HepG2 (cell line): Measurements from ENCODE around the gene VSX1. TPM values are rescaled to one million over a fixed set of nuclear protein-coding genes. Genes with fewer than 3 reads are reported as not detected.
A peak's percentile ranks its signal among the peaks of the same experiment; 100 is the strongest.

Experiments used
- ATM ChIP-seq: fragments of 450-650 bp; IDR thresholded peaks from 2 replicates; pipeline ENCODE4 v1.7.1; 2017; ENCODE audit warnings: mild to moderate bottlenecking, borderline replicate concordance
- GATAD2A ChIP-seq: IDR thresholded peaks from 2 replicates; pipeline ENCODE4 v1.6.1; 2016
- IRX3 ChIP-seq: sonication (generic); formaldehyde crosslinking; IDR thresholded peaks from 2 replicates; pipeline ENCODE4 v1.8.1; 2023; ENCODE audit warnings: mild to moderate bottlenecking, low read depth, missing genetic modification reagents, borderline replicate concordance
- KDM5B ChIP-seq: sonication (generic); formaldehyde crosslinking; IDR thresholded peaks from 2 replicates; pipeline ENCODE4 v1.4.0; 2020; ENCODE audit warnings: missing genetic modification reagents, mild to moderate bottlenecking, borderline replicate concordance
- MBNL3 ChIP-seq: fragments of 250-450 bp; sonication (Bioruptor Pico); conservative IDR thresholded peaks from 2 replicates; pipeline ENCODE4 v1.8.0; 2022; ENCODE audit warnings: mild to moderate bottlenecking, inconsistent platforms
- MIER3 ChIP-seq: IDR thresholded peaks from 2 replicates; pipeline ENCODE4 v1.6.1; 2016; ENCODE audit warnings: missing compliant biosample characterization, borderline replicate concordance
- NFE2 ChIP-seq: sonication (generic); formaldehyde crosslinking; IDR thresholded peaks from 2 replicates; pipeline ENCODE4 v1.4.0; 2020; ENCODE audit warnings: missing genetic modification reagents
- SIN3B ChIP-seq: fragments of 150-350 bp; IDR thresholded peaks from 2 replicates; pipeline ENCODE4 v1.6.1; 2014; ENCODE audit warnings: low read length
- SMAD9 ChIP-seq: sonication (generic); formaldehyde crosslinking; IDR thresholded peaks from 2 replicates; pipeline ENCODE4 v1.5.1; 2020; ENCODE audit warnings: mild to moderate bottlenecking, missing genetic modification reagents
- SRSF4 ChIP-seq: fragments of 200-400 bp; formaldehyde crosslinking; IDR thresholded peaks from one replicate; pipeline ENCODE4 v1.6.1; 2018; ENCODE audit warnings: mild to moderate bottlenecking, low read depth, low read length, moderate library complexity; ENCODE audit not compliant: poor library complexity, severe bottlenecking
- STAG1 ChIP-seq: sonication (generic); formaldehyde crosslinking; IDR thresholded peaks from 2 replicates; pipeline ENCODE4 v1.4.0; 2020; ENCODE audit warnings: missing genetic modification reagents
- TEAD3 ChIP-seq: optimal IDR thresholded peaks from 2 replicates; pipeline ENCODE3; 2016; ENCODE audit warnings: borderline replicate concordance
- XRCC5 ChIP-seq: fragments of 200-400 bp; formaldehyde crosslinking; optimal IDR thresholded peaks from 2 replicates; pipeline ENCODE3; 2017; ENCODE audit warnings: mild to moderate bottlenecking, low read length
- ZMYM4 ChIP-seq: sonication (generic); formaldehyde crosslinking; IDR thresholded peaks from 2 replicates; pipeline ENCODE4 v1.8.1; 2023; ENCODE audit warnings: mild to moderate bottlenecking, missing genetic modification reagents
- ZNF331 ChIP-seq: sonication (generic); formaldehyde crosslinking; IDR thresholded peaks from 2 replicates; pipeline ENCODE4 v1.4.0; 2020; ENCODE audit warnings: missing genetic modification reagents
- ZNF660 ChIP-seq: sonication (generic); formaldehyde crosslinking; IDR thresholded peaks from 2 replicates; pipeline ENCODE4 v1.5.1; 2020; ENCODE audit warnings: mild to moderate bottlenecking, low read depth, missing genetic modification reagents, borderline replicate concordance
- ZSCAN29 ChIP-seq: sonication (generic); formaldehyde crosslinking; conservative IDR thresholded peaks from 2 replicates; pipeline ENCODE4 v1.4.0; 2020; ENCODE audit warnings: mild to moderate bottlenecking, missing genetic modification reagents
- polyA plus RNA-seq, 8 experiments: library from polyadenylated mRNA; depleted of rRNA in 3 of 8; stranded (reverse) in 7 of 8; unstranded in 1 of 8; fragments of >200 nt; fragmentation: Illumina TruSeq in 4 of 8; extraction: Trizol in 4 of 8; gene quantifications; 2 replicates each; pipeline versions ENCODE4 v1.2.1 to v1.2.3, GENCODE V29; 2011 to 2016; ENCODE audit warnings: low read depth in 4 of 8, missing spikeins in 1 of 8, mixed read lengths in 1 of 8; ENCODE audit not compliant: insufficient read depth in 1 of 8
- total RNA-seq, 5 experiments: library from RNA; depleted of rRNA; stranded (reverse); fragments of >200 nt; fragmentation: Illumina TruSeq; extraction: Trizol; gene quantifications; 2 replicates each; pipeline ENCODE4 v1.2.3, GENCODE V29; 2016; ENCODE audit warnings: low read depth in 1 of 5
- TF ChIP-seq, protein P1 (sequence below): sonication (generic); formaldehyde crosslinking; IDR thresholded peaks from 2 replicates; pipeline ENCODE4 v1.5.0; 2020; ENCODE audit warnings: mild to moderate bottlenecking, missing genetic modification reagents
- TF ChIP-seq, protein P2 (sequence below): sonication (generic); formaldehyde crosslinking; IDR thresholded peaks from 2 replicates; pipeline ENCODE4 v1.8.1; 2023; ENCODE audit warnings: mild to moderate bottlenecking, missing genetic modification reagents
- TF ChIP-seq, protein P3 (sequence below): sonication (generic); formaldehyde crosslinking; conservative IDR thresholded peaks from 2 replicates; pipeline ENCODE4 v1.4.0; 2020; ENCODE audit warnings: missing genetic modification reagents
- TF ChIP-seq, protein P4 (sequence below): sonication (generic); formaldehyde crosslinking; IDR thresholded peaks from 2 replicates; pipeline ENCODE4 v1.4.0; 2020; ENCODE audit warnings: missing genetic modification reagents

The VSX1 gene
- total and polyA plus RNA-seq, 2 of the 13 experiments (the other 11 are each of a cell fraction or from before 2014, with no cell fraction given), result 0.04 TPM; not detected in 1

DNA sequence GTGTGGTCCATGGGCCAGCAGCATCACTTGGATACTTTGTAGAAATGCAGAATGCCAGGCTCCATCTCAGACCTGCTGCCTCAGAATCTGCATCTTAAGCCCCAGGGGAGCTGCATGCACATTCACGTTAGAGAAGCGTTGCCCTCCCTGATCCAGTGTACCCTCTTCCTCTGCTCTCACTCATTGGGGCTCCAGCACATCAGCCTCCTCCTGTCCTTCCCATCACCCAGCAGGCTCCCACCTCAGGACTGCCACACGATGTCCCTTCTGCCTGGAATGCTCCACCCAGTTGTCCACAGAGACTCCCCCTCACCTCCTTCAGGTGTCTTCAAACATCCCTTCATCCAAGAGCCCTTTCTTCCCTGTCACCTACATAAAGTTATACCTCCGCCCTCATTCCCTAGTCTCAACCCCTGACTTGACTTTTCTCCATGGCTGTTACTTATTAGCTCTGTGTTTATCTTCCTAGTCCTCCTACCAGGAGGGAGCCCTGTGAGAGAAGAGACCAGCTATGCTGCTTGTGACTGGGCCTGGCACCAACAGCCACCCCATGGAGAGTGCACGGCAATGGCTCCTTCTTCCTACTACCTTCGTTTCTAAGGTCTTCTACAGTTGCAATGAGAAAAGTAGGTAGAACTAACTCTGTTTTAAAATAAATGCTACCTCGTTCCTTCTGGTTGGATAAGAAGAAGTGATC lies 20.7 kb downstream of the VSX1 start (continued):
- 0 out of 2 replicates have a peak, but pooled peaks have one; percentile 19 for TF ChIP-seq MIER3
- peak; percentile 35 for TF ChIP-seq XRCC5
- TF ChIP-seq, protein P1, sequence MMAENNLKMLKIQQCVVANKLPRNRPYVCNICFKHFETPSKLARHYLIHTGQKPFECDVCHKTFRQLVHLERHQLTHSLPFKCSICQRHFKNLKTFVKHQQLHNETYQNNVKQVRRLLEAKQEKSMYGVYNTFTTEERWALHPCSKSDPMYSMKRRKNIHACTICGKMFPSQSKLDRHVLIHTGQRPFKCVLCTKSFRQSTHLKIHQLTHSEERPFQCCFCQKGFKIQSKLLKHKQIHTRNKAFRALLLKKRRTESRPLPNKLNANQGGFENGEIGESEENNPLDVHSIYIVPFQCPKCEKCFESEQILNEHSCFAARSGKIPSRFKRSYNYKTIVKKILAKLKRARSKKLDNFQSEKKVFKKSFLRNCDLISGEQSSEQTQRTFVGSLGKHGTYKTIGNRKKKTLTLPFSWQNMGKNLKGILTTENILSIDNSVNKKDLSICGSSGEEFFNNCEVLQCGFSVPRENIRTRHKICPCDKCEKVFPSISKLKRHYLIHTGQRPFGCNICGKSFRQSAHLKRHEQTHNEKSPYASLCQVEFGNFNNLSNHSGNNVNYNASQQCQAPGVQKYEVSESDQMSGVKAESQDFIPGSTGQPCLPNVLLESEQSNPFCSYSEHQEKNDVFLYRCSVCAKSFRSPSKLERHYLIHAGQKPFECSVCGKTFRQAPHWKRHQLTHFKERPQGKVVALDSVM (CRISPR knock-in tag), result no peak
- TF ChIP-seq NFE2 (CRISPR knock-in tag), result no peak
- no peak for TF ChIP-seq ZNF660
- TF ChIP-seq, protein P2, sequence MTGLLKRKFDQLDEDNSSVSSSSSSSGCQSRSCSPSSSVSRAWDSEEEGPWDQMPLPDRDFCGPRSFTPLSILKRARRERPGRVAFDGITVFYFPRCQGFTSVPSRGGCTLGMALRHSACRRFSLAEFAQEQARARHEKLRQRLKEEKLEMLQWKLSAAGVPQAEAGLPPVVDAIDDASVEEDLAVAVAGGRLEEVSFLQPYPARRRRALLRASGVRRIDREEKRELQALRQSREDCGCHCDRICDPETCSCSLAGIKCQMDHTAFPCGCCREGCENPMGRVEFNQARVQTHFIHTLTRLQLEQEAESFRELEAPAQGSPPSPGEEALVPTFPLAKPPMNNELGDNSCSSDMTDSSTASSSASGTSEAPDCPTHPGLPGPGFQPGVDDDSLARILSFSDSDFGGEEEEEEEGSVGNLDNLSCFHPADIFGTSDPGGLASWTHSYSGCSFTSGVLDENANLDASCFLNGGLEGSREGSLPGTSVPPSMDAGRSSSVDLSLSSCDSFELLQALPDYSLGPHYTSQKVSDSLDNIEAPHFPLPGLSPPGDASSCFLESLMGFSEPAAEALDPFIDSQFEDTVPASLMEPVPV (CRISPR knock-in tag), result no peak
- TF ChIP-seq, protein P3, sequence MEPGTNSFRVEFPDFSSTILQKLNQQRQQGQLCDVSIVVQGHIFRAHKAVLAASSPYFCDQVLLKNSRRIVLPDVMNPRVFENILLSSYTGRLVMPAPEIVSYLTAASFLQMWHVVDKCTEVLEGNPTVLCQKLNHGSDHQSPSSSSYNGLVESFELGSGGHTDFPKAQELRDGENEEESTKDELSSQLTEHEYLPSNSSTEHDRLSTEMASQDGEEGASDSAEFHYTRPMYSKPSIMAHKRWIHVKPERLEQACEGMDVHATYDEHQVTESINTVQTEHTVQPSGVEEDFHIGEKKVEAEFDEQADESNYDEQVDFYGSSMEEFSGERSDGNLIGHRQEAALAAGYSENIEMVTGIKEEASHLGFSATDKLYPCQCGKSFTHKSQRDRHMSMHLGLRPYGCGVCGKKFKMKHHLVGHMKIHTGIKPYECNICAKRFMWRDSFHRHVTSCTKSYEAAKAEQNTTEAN (CRISPR knock-in tag), result no peak
- TF ChIP-seq ZSCAN29 (CRISPR knock-in tag), result no peak
- TF ChIP-seq, protein P4, sequence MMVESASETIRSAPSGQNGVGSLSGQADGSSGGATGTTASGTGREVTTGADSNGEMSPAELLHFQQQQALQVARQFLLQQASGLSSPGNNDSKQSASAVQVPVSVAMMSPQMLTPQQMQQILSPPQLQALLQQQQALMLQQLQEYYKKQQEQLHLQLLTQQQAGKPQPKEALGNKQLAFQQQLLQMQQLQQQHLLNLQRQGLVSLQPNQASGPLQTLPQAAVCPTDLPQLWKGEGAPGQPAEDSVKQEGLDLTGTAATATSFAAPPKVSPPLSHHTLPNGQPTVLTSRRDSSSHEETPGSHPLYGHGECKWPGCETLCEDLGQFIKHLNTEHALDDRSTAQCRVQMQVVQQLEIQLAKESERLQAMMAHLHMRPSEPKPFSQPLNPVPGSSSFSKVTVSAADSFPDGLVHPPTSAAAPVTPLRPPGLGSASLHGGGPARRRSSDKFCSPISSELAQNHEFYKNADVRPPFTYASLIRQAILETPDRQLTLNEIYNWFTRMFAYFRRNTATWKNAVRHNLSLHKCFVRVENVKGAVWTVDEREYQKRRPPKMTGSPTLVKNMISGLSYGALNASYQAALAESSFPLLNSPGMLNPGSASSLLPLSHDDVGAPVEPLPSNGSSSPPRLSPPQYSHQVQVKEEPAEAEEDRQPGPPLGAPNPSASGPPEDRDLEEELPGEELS, result no peak
- TF ChIP-seq SMAD9 (CRISPR knock-in tag), result no peak
- no peak for TF ChIP-seq STAG1 (CRISPR knock-in tag)
- TF ChIP-seq ZNF331, result peak; percentile 46; the same call in 1 of the 2 replicates
- no peak for TF ChIP-seq SIN3B
- peak; percentile 62; the same call in 1 of the 2 replicates for TF ChIP-seq KDM5B (CRISPR knock-in tag)
- TF ChIP-seq ZMYM4 (CRISPR knock-in tag), result no peak
- no peak for TF ChIP-seq SRSF4
- no peak for TF ChIP-seq MBNL3
- no peak for TF ChIP-seq IRX3 (CRISPR knock-in tag)
- TF ChIP-seq ATM, result no peak
- TF ChIP-seq GATAD2A (CRISPR knock-in tag), result 0 out of 2 replicates have a peak, but pooled peaks have one; percentile 46
- TF ChIP-seq TEAD3, result peak; percentile 35
